ENCODE measurements around the gene CCL8. TPM values are rescaled to one million over a fixed set of nuclear protein-coding genes. Genes with fewer than 3 reads are reported as not detected.

Gene CCL8
- total and polyA plus RNA-seq, 2 donors (not counting 1 experiment from before 2014, with no cell fraction given), result 0.27 to 0.50 TPM

DNA sequence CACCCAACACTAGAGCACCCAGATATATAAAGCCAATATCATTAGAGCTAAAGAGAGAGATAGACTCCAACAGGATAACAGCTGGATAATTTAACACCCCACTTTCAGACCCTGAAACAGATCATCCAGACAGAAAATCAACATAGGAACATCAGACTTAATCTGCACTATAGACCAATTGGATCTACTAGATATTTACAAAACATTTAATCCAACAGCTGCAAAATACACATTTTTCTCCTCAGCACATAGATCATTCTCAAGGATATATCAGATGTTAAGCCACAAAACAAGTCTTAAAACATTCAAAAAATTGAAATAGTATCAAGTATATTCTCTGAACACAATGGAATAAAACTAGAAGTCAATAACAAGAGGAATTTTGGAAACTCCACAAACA lies 33.0 kb downstream of the CCL8 start:
- no peak overlapping the region for H3K4me3 ChIP-seq (replicated peaks in 1 of 4; ENCODE audit: control extremely low read depth in 1 of 4, insufficient read depth in 1 of 4, low read depth in 3 of 4, low read length in 4 of 4)

DNA sequence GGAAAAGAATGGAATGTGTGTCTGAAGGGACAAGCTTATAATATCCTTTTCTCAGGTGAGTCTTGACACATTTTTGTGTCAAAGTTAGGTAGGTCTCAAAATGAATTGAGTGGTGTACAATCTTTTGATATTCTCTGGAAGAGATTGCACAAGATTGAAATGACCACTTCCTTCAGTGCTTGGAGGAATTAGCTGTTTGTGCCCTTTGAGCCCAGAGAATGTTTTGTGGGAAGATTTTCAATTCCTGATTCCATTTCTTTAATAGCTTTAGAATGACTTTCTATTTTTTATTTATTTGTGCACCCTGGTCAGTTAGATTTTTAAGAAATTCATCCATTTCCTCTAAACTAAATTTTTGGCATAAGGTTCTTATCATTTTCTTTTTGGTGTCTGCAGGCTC lies 35.4 kb downstream of the CCL8 start:
- Histone ChIP-seq H3K27me3 (ENCODE audit: control insufficient read depth, insufficient read depth, low read length) (no peaks in the 10 kb centered on the region), H3K27ac (ENCODE audit: insufficient read depth, low read length) (peak overlapping the region; percentile 50), H3K4me3 (replicated peaks in 1 of 4; ENCODE audit: control extremely low read depth in 1 of 4, insufficient read depth in 1 of 4, low read depth in 3 of 4, low read length in 4 of 4) (no peak overlapping the region), H3K9me3 (ENCODE audit: control insufficient read depth, insufficient read depth, low read depth, low read length) (no peaks in the 10 kb centered on the region), H3K79me2 (ENCODE audit: control insufficient read depth, insufficient read depth, low read length) (no peaks in the 10 kb centered on the region), H2AFZ (ENCODE audit: low read length) (no peak overlapping the region), H3K9ac (ENCODE audit: insufficient read depth, low read length) (no peak overlapping the region), H3K36me3 (ENCODE audit: control insufficient read depth, insufficient read depth, low read length) (no peaks in the 10 kb centered on the region), H3K4me1 (ENCODE audit: control insufficient read depth, extremely low read depth, insufficient read depth, low read length) (peaks cover 2% of the 10 kb centered on the region), H3K4me2 (ENCODE audit: extremely low read depth, insufficient read depth, low read length) (no peak overlapping the region), H4K20me1 (ENCODE audit: control insufficient read depth, extremely low read depth, insufficient read depth, low read length) (no peaks in the 10 kb centered on the region)
- no peak for TF ChIP-seq EZH2 (IDR thresholded peaks at IDR 0.05; ENCODE audit: low read length, missing control alignments)
- TF ChIP-seq, protein P1, sequence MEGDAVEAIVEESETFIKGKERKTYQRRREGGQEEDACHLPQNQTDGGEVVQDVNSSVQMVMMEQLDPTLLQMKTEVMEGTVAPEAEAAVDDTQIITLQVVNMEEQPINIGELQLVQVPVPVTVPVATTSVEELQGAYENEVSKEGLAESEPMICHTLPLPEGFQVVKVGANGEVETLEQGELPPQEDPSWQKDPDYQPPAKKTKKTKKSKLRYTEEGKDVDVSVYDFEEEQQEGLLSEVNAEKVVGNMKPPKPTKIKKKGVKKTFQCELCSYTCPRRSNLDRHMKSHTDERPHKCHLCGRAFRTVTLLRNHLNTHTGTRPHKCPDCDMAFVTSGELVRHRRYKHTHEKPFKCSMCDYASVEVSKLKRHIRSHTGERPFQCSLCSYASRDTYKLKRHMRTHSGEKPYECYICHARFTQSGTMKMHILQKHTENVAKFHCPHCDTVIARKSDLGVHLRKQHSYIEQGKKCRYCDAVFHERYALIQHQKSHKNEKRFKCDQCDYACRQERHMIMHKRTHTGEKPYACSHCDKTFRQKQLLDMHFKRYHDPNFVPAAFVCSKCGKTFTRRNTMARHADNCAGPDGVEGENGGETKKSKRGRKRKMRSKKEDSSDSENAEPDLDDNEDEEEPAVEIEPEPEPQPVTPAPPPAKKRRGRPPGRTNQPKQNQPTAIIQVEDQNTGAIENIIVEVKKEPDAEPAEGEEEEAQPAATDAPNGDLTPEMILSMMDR (conservative IDR thresholded peaks at IDR 0.05 in 1 of 2, IDR thresholded peaks at IDR 0.05 in 1 of 2; ENCODE audit: low read depth in 1 of 2, low read length in 2 of 2), result no peak
- DNase-seq (ENCODE audit: low read depth in 2 of 2), result peak; percentile 12 to 21

More for the DNA sequence above, 33.0 kb downstream of the CCL8 start:
- Histone ChIP-seq H3K27me3 (ENCODE audit: control insufficient read depth, insufficient read depth, low read length) (no peaks in the 10 kb centered on the region), H3K4me1 (ENCODE audit: control insufficient read depth, extremely low read depth, insufficient read depth, low read length) (peaks cover 2% of the 10 kb centered on the region), H3K9me3 (ENCODE audit: control insufficient read depth, insufficient read depth, low read depth, low read length) (no peaks in the 10 kb centered on the region), H3K36me3 (ENCODE audit: control insufficient read depth, insufficient read depth, low read length) (no peaks in the 10 kb centered on the region), H3K4me2 (ENCODE audit: extremely low read depth, insufficient read depth, low read length) (no peak overlapping the region), H4K20me1 (ENCODE audit: control insufficient read depth, extremely low read depth, insufficient read depth, low read length) (no peaks in the 10 kb centered on the region), H3K9ac (ENCODE audit: insufficient read depth, low read length) (no peak overlapping the region), H3K27ac (ENCODE audit: insufficient read depth, low read length) (no peak overlapping the region), H2AFZ (ENCODE audit: low read length) (no peak overlapping the region), H3K79me2 (ENCODE audit: control insufficient read depth, insufficient read depth, low read length) (no peaks in the 10 kb centered on the region)
- DNase-seq (ENCODE audit: low read depth in 2 of 2), result no peak
- TF ChIP-seq EZH2 (IDR thresholded peaks at IDR 0.05; ENCODE audit: low read length, missing control alignments), result no peak
- TF ChIP-seq, protein P1 (conservative IDR thresholded peaks at IDR 0.05 in 1 of 2, IDR thresholded peaks at IDR 0.05 in 1 of 2; ENCODE audit: low read depth in 1 of 2, low read length in 2 of 2), result no peak

DNA sequence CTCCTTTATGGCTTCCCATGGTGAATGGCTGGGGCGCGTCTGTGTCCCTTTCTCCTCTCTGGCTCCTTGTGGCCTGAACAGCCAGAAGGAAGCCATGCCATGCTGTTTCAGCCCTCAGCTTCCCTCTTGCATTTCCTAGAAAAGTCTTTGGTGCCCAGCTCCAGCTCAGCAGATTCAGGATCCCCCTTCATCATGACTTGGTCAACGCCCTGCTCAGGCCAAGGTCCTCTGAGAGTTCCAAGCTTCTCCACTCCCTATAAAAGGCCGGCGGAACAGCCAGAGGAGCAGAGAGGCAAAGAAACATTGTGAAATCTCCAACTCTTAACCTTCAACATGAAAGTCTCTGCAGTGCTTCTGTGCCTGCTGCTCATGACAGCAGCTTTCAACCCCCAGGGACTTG lies 37.0 kb downstream of the CCL8 start, which contains the start of gene CCL13:
TSS of gene CCL13 (plus strand) at position 287 of the 400 bp plus-strand sequence. CDS start at position 334, 47 bp downstream.
- H3K4me1 ChIP-seq (ENCODE audit: control insufficient read depth, extremely low read depth, insufficient read depth, low read length), result peaks cover 2% of the 10 kb centered on the region
- no peaks in the 10 kb centered on the region for H3K9me3 ChIP-seq (ENCODE audit: control insufficient read depth, insufficient read depth, low read depth, low read length)
- TF ChIP-seq, protein P1 (conservative IDR thresholded peaks at IDR 0.05 in 1 of 2, IDR thresholded peaks at IDR 0.05 in 1 of 2; ENCODE audit: low read depth in 1 of 2, low read length in 2 of 2), result no peak
- TF ChIP-seq EZH2 (IDR thresholded peaks at IDR 0.05; ENCODE audit: low read length, missing control alignments), result no peak
- no peak within 1 kb of the TSS for H3K9ac ChIP-seq (ENCODE audit: insufficient read depth, low read length)
- no peak within 1 kb of the TSS for H3K4me2 ChIP-seq (ENCODE audit: extremely low read depth, insufficient read depth, low read length)
- no peaks in the 10 kb centered on the region for H3K27me3 ChIP-seq (ENCODE audit: control insufficient read depth, insufficient read depth, low read length)
- H2AFZ ChIP-seq (ENCODE audit: low read length), result no peak within 1 kb of the TSS
- H3K36me3 ChIP-seq (ENCODE audit: control insufficient read depth, insufficient read depth, low read length), result no peaks in the 10 kb centered on the region
- H3K4me3 ChIP-seq (replicated peaks in 1 of 4; ENCODE audit: control extremely low read depth in 1 of 4, insufficient read depth in 1 of 4, low read depth in 3 of 4, low read length in 4 of 4), result no peak within 1 kb of the TSS
- no peak within 1 kb of the TSS for H3K27ac ChIP-seq (ENCODE audit: insufficient read depth, low read length)
- H3K79me2 ChIP-seq (ENCODE audit: control insufficient read depth, insufficient read depth, low read length), result no peaks in the 10 kb centered on the region
- no peak for DNase-seq (ENCODE audit: low read depth in 2 of 2)
- H4K20me1 ChIP-seq (ENCODE audit: control insufficient read depth, extremely low read depth, insufficient read depth, low read length), result no peaks in the 10 kb centered on the region
